SJSA1 (cell line): Measurements from ENCODE around the gene PNMA5. TPM values are rescaled to one million over a fixed set of nuclear protein-coding genes. Genes with fewer than 3 reads are reported as not detected.
"Not testable (repeated sequence)": the region's sequence is repeated elsewhere in the genome, so short reads cannot be mapped to it uniquely, and the experiment has no call there.

Experiments
- DNase-seq, 2 experiments: peaks; one replicate each; pipeline ENCODE4 v3.0.0-alpha.2; 2015 to 2020; ENCODE audit warnings: low spot score in 2 of 2, low read depth in 1 of 2
- H3K27ac ChIP-seq: fragments of 250-450 bp; sonication (Bioruptor Pico); 2 replicates; pipeline ENCODE4 v1.5.1; 2020; ENCODE audit warnings: mild to moderate bottlenecking, moderate library complexity
- H3K27me3 ChIP-seq: fragments of 250-450 bp; sonication (Bioruptor Pico); replicated peaks from 2 replicates; pipeline ENCODE4 v1.5.1; 2020; ENCODE audit warnings: mild to moderate bottlenecking, moderate library complexity
- H3K36me3 ChIP-seq: fragments of 250-450 bp; sonication (Bioruptor Pico); 2 replicates; pipeline ENCODE4 v1.5.1; 2020; ENCODE audit warnings: mild to moderate bottlenecking
- H3K4me1 ChIP-seq: fragments of 250-450 bp; sonication (Bioruptor Pico); replicated peaks from 2 replicates; pipeline ENCODE4 v1.6.1; 2021; ENCODE audit warnings: mild to moderate bottlenecking
- H3K4me3 ChIP-seq: fragments of 250-450 bp; sonication (Bioruptor Pico); 2 replicates; pipeline ENCODE4 v1.5.1; 2020; ENCODE audit warnings: mild to moderate bottlenecking
- H3K9me3 ChIP-seq: fragments of 250-450 bp; sonication (Bioruptor Pico); replicated peaks from 2 replicates; pipeline ENCODE4 v1.5.1; 2020; ENCODE audit warnings: mild to moderate bottlenecking
- total RNA-seq: library from RNA; depleted of rRNA; stranded (reverse); fragments of >200 nt; shearing (Covaris generic); gene quantifications from 2 replicates; pipeline ENCODE4 v1.2.3, GENCODE V29; 2014; rRNA removed

PNMA5 gene
- total RNA-seq = 0.08 TPM in 1 of 2 replicates, not detected in the other

DNA sequence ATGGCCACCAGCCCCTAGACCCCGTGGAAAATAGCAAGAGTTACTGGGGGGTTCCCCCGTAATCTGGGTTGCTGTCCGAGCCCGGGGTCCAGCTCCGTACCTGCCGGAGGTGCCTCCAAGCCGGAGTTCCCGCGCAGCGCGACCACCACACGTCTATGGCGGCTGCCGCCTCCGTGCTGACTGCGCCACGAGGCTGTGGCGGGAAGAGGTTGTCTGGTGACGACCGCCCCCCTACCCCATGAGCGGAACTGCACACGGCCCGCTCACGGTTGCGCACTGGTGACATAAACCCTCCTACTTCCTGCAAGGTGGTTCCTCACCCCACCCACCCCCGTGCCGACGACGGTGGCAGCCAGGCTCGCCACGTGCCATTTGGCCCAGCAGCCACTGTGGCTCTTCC, at the start of gene PNMA5:
Gene PNMA5, minus strand, starts transcription at position 184 of the 400 bp plus-strand sequence. CDS start 2,518 bp downstream, outside the sequence.
- no peak within 1 kb of the TSS for H3K27ac ChIP-seq
- no peaks in the 10 kb centered on the region for H3K36me3 ChIP-seq
- H3K27me3 ChIP-seq = no peaks in the 10 kb centered on the region
- no peaks in the 10 kb centered on the region for H3K9me3 ChIP-seq
- no peaks in the 10 kb centered on the region for H3K4me1 ChIP-seq
- DNase-seq = no peak
- no peak within 1 kb of the TSS for H3K4me3 ChIP-seq

DNA sequence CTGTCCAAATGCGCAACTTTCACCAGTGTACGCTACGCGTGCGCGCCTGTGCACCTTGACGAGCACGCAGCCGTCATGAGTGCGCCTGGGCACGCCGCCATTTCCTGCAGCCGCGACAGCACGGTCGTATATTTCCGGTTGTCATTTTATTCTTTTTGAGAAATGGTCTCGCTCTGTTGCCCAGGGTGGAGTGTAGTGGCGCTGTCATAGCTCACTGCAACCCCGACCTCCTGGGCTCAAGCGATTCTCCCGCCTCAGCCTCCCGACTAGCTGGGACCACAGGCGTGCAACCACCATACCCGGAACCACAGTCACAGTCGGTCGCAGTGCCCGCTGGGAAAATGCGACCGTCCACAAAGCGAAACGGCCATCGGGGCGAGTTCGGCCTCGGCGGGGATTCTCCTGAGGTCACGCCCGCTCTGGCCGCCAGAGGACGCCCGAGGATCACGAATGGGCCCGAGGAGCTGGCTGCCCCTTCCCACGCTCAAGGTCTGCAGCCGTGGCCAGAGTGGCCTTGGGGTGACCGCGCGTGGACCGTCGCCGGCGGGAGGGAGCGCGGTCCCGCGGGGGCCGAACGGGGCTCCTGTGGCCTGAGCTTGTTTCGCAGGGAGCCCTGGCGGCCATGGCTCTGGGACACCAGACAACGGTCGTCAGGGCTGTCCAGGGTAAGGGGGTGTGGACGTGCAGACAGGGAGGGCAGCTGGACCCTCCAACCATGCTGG, 38.6 kb upstream of the PNMA5 start:
- peak; percentile 48 to 57 for DNase-seq
- Histone ChIP-seq H3K4me3 (peak overlapping the region; percentile 23; the same call in 1 of the 2 replicates), H3K27me3 (no peaks in the 10 kb centered on the region), H3K27ac (no peak overlapping the region), H3K4me1 (peaks cover 4% of the 10 kb centered on the region), H3K9me3 (no peaks in the 10 kb centered on the region), H3K36me3 (no peaks in the 10 kb centered on the region)

DNA sequence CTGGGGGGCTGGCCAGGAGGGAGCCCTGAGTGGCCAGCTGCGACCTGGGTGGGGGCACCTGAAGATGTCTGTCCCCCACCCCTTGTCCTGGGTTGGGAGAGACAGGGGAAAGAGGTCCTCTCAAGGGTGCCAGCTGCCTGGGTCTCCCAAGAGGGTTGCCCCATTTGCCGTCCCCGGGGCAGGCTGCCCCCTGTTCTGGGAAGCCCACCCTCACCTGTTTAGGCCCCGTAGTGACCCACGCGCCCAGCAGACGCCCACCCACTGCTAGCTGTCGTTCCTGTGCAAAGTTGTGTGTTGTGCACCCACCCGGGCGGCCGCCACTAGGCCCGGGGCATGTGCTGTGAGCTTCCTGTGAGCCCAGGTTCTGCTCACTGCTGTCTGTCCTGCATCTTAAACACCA, 36.9 kb upstream of the PNMA5 start:
- Histone ChIP-seq H3K9me3 (no peaks in the 10 kb centered on the region), H3K4me1 (peaks cover 4% of the 10 kb centered on the region), H3K4me3 (no peak overlapping the region), H3K27me3 (no peaks in the 10 kb centered on the region), H3K27ac (no peak overlapping the region), H3K36me3 (no peaks in the 10 kb centered on the region)
- DNase-seq = no peak

DNA sequence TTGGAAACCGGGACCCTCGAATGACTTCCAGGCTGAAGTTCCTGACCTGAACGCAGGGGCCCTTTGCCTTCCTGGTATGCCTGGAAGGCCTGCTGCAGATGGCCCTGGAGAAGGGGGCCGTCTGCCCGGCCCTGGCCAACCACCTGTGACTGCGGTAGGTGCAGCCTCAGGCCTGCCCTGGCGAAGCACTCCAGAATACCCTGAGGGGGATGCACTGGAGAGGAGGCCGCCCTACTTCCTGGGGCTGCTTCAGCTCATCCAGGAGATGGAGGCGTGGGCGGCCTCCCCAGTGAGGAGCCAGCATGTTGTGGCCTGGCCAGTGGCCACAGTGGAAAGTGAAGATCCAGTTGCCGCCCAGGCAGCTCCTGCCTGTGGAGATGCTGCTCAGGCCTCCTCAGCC, 36.0 kb upstream of the PNMA5 start:
- H3K27ac ChIP-seq = no peak overlapping the region
- peaks cover 4% of the 10 kb centered on the region for H3K4me1 ChIP-seq
- H3K4me3 ChIP-seq = no peak overlapping the region
- H3K9me3 ChIP-seq = no peaks in the 10 kb centered on the region
- no peaks in the 10 kb centered on the region for H3K27me3 ChIP-seq
- no peak for DNase-seq
- no peaks in the 10 kb centered on the region for H3K36me3 ChIP-seq

DNA sequence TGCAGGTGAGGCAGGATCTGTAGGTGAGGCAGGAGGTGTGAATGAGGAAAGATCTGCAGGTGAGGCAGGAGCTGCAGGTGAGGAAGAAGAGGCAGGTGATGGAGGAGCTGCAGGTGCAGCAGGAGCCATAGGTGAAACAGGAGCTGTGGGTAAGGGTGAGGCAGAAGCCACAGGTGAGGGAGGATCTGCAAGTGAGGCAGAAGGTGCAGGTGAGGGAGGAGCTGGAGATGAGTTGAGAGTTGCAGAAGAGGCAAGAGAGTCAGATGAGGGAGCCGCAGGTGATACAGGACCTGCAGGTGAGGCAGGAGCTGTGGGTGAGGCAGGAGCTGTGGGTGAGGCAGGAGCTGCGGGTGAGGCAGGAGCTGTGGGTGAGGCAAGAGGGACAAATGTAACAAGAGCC, 35.2 kb upstream of the PNMA5 start:
- H3K9me3 ChIP-seq = no peaks in the 10 kb centered on the region
- no peaks in the 10 kb centered on the region for H3K36me3 ChIP-seq
- no peaks in the 10 kb centered on the region for H3K27me3 ChIP-seq
- no peak overlapping the region for H3K27ac ChIP-seq
- DNase-seq = no peak
- no peak overlapping the region for H3K4me3 ChIP-seq
- H3K4me1 ChIP-seq = peaks cover 4% of the 10 kb centered on the region

DNA sequence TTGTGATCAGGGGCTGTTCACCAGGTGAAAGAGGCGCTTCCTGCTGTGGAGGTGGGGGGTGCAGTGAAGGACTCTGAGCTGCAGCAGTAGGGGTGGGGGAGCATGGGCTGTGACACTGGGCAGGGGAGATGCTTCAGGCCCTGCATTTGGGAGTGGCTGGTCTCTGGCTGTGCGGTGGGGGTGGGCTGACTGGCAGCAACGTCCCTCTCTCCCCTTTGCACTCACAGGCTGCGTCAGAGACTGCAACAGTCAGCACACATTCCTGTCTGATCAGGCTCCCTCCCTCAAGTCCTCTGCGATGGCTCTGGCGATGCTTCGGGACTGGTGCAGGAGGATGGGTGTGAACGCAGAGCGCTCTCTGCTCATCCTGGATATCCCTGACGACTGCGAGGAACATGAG, 34.6 kb upstream of the PNMA5 start:
- not testable (repeated sequence) for H3K36me3 ChIP-seq, DNase-seq, H3K9me3 ChIP-seq, H3K4me1 ChIP-seq, H3K4me3 ChIP-seq, H3K27me3 ChIP-seq, H3K27ac ChIP-seq

DNA sequence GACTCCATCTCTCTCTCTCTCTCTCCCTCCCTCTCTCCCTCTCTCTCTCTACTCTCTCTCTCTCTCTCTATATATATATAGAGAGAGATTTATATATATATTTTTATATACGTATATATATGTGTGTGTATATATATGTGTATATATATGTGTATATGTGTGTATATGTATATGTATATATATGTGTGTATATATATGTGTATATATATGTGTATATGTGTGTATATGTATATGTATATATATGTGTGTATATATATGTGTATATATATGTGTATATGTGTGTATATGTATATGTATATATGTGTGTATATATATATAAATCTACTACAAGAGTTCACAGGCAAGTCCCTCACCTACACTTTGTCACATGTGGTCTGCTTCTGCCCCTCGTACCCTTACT, 32.6 kb upstream of the PNMA5 start:
- H3K27ac ChIP-seq, DNase-seq, H3K36me3 ChIP-seq, H3K4me1 ChIP-seq, H3K27me3 ChIP-seq, H3K9me3 ChIP-seq, H3K4me3 ChIP-seq: not testable (repeated sequence)

DNA sequence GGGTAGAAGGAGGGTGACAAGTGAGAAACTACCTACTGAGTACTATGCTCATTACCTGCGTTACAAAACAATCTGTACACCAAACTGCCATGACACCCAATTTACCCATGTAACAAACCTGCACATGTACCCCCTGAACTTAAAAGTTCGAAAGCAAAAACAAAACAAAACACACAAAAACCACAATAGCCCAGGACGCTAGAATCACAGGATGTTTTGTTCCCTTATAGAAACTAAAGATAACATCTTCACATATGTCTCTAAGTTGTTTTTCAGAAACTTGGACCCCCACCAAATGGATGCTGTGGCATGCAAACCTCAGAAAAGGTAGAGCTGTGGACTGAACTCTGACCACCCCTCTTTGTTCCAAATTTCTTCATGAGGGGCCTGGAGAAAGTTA, 25.2 kb upstream of the PNMA5 start:
- Histone ChIP-seq H3K36me3 (no peaks in the 10 kb centered on the region), H3K4me1 (no peaks in the 10 kb centered on the region), H3K27ac (no peak overlapping the region), H3K9me3 (no peaks in the 10 kb centered on the region), H3K4me3 (no peak overlapping the region), H3K27me3 (no peaks in the 10 kb centered on the region)
- no peak for DNase-seq

DNA sequence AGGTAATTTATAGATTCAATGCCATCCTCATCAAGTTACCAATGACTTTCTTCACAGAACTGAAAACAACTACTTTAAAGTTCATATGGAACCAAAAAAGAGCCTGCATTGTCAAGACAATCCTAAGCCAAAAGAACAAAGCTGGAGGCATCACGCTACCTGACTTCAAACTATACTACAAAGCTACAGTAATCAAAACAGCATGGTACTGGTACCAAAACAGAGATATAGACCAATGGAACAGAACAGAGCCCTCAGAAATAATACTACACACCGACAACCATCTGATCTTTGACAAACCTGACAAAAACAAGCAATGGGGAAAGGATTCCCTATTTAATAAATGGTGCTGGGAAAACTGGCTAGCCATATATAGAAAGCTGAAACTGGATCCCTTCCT, 23.3 kb upstream of the PNMA5 start:
- H3K27me3 ChIP-seq, H3K9me3 ChIP-seq, H3K36me3 ChIP-seq, H3K27ac ChIP-seq, H3K4me3 ChIP-seq, H3K4me1 ChIP-seq, DNase-seq: not testable (repeated sequence)

DNA sequence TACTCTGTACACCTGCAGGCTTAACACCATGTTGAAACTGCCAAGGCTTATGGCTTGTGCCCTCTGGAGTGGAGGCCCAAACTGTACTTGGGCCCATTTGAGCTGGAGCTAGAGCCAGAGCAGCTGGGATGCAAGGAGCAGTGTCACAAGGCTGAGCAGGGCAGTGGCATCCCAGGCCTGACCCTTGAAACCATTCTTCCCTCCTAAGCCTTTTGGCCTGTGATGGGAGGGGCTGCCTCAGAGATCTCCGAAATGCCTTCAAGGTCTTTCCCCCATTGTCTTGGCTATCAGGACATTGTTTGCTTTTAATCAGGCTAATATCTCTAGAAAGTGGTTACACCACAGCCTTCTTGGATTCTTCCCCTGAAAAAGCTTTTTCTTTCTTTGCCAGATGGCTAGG, 10.9 kb upstream of the PNMA5 start:
- DNase-seq = no peak
- no peaks in the 10 kb centered on the region for H3K27me3 ChIP-seq
- no peaks in the 10 kb centered on the region for H3K4me1 ChIP-seq
- no peaks in the 10 kb centered on the region for H3K9me3 ChIP-seq
- H3K36me3 ChIP-seq = no peaks in the 10 kb centered on the region
- H3K27ac ChIP-seq = no peak overlapping the region
- no peak overlapping the region for H3K4me3 ChIP-seq

DNA sequence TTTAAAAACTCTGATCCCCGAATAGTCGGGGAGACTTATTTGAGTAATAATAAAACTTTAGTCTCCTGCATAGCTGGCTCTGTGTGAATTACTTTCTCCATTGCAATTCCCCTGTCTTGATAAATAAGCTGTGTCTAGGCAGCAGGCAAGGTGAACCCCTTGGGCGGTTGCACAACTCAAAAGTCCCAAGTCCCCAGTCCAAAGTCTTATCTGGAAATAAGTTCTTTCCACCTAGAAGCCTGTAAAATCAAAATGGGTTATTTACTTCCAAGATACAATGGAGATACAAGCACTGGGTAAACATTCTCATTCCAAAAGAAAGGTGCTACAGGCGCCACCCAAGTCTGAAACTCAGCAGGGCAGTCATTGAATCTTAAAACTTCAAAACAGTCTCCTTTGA, 10.1 kb upstream of the PNMA5 start:
- Histone ChIP-seq H3K36me3 (no peaks in the 10 kb centered on the region), H3K4me3 (no peak overlapping the region), H3K4me1 (no peaks in the 10 kb centered on the region), H3K27me3 (no peaks in the 10 kb centered on the region), H3K9me3 (no peaks in the 10 kb centered on the region), H3K27ac (no peak overlapping the region)
- DNase-seq = no peak

DNA sequence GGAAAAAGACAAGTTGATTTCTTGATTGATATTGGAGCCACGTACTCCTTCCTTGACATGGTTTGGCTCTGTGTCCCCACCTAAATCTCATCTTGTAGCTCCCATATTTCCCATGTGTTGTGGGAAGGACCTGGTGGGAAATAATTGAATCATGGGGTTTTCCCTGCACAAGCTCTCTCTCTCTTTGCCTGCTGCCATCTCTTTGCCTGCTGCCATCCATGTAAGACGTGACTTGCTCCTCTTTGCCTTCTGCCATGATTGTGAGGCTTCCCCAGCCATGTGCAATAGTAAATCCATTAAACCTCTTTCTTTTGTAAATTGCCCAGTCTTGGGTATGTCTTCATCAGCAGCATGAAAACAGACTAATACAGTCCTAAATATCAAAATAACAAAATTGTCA, 8.3 kb upstream of the PNMA5 start:
- H3K4me1 ChIP-seq, H3K27me3 ChIP-seq, H3K4me3 ChIP-seq, DNase-seq, H3K9me3 ChIP-seq, H3K36me3 ChIP-seq, H3K27ac ChIP-seq: not testable (repeated sequence)

DNA sequence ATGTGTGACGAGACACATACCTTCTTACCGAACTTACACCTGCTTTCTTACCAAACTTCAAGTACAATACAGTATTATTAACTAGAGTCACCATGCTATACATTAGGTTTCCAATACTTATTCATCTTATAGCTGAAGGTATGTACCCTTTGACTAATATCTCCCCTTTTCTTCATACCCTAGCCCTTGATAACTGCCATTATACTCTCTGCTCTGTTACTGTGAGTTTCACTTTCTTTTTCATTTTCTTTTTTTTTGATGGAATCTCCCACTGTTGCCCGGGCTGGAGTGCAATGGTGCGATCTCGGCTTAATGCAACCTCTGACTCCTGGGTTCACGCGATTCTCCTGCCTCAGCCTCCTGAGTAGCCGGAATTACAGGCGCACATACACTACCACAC, 3.4 kb upstream of the PNMA5 start:
- Histone ChIP-seq H3K4me3 (no peak overlapping the region), H3K27ac (no peak overlapping the region), H3K27me3 (no peaks in the 10 kb centered on the region), H3K36me3 (no peaks in the 10 kb centered on the region), H3K9me3 (no peaks in the 10 kb centered on the region), H3K4me1 (no peaks in the 10 kb centered on the region)
- DNase-seq = no peak

DNA sequence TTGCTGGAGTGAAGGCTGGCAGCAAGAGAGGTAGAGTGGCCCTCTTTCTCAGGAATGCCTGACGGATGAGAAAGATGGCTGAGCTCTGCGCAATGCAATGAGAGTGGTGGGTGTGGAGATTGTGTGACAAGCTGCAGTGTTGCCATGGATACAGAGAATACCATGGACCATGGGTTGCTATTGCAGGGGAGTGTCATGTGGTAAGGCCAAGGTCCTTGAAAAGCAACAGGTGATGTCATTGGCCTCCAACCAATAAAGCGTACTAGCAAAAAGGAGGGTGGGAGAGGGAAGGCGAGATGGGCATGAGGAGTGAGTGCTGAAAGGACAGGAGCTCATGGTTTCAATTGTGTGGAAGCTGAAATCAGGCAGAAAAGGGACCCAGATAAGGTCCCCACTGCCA, 1.8 kb downstream of the PNMA5 start:
- no peak overlapping the region for H3K4me3 ChIP-seq
- DNase-seq = no peak

DNA sequence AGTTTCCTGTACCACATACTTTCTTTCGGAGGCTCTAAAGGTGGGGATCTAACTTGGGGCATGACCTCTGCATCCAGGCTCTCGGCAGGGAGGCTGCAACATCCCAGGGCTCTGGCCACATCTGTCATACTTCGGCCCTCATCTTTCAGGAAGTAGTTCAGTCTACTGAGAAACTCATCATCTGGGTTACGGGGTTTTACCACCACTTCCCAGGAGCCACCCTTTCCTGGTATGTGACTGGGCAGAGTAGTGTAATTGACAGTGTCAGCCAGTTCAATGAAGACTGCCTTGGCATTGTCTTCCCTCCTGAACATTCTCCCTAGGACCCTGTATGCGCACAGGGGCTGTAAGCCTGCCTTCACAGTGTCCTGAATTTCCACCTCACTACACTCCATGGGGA, 2.8 kb downstream of the PNMA5 start:
- no peaks in the 10 kb centered on the region for H3K27me3 ChIP-seq
- DNase-seq = no peak
- no peak overlapping the region for H3K4me3 ChIP-seq
- no peaks in the 10 kb centered on the region for H3K36me3 ChIP-seq
- no peak overlapping the region for H3K27ac ChIP-seq
- H3K9me3 ChIP-seq = no peaks in the 10 kb centered on the region
- H3K4me1 ChIP-seq = no peaks in the 10 kb centered on the region

More for the DNA sequence above, 1.8 kb downstream of the PNMA5 start:
- Histone ChIP-seq H3K27ac (no peak overlapping the region), H3K27me3 (no peaks in the 10 kb centered on the region), H3K9me3 (no peaks in the 10 kb centered on the region), H3K4me1 (no peaks in the 10 kb centered on the region), H3K36me3 (no peaks in the 10 kb centered on the region)
